EH (cell line): Measurements from ENCODE around the gene IL17B.
"Not testable (repeated sequence)": the region's sequence is repeated elsewhere in the genome, so short reads cannot be mapped to it uniquely, and the experiment has no call there.

Experiments
- DNase-seq: peaks from one replicate; pipeline ENCODE4 v3.0.0-alpha.2; 2015; ENCODE audit warnings: low read depth

IL17B gene

GRCh38 chr5:149402291-149402690 is 23.2 kb upstream of the IL17B start:
- no peak for DNase-seq

- no peak for DNase-seq
Observed at GRCh38 chr5:149401051-149401450, 22.0 kb upstream of the IL17B start.

GRCh38 chr5:149400304-149400703 is 21.2 kb upstream of the IL17B start:
- no peak for DNase-seq

- DNase-seq: peak; percentile 44
Observed at GRCh38 chr5:149399775-149400174, 20.7 kb upstream of the IL17B start.

GRCh38 chr5:149398747-149399266 is 19.7 kb upstream of the IL17B start:
- not testable (repeated sequence) for DNase-seq

GRCh38 chr5:149397530-149397929 is 18.4 kb upstream of the IL17B start:
- DNase-seq: peak; percentile 93

GRCh38 chr5:149394996-149395395 is 15.9 kb upstream of the IL17B start:
- not testable (repeated sequence) for DNase-seq

- DNase-seq: peak; percentile 47
Observed at GRCh38 chr5:149392718-149393117, 13.6 kb upstream of the IL17B start.

- DNase-seq: no peak
Observed at GRCh38 chr5:149391524-149391923, 12.4 kb upstream of the IL17B start.

- not testable (repeated sequence) for DNase-seq
Observed at GRCh38 chr5:149391076-149391475, 12.0 kb upstream of the IL17B start.

GRCh38 chr5:149389552-149390495 is 10.7 kb upstream of the IL17B start:
- peak; percentile 74 for DNase-seq

- DNase-seq: peak; percentile 52
Observed at GRCh38 chr5:149388498-149389190, 9.6 kb upstream of the IL17B start.

GRCh38 chr5:149387982-149388381 is 8.9 kb upstream of the IL17B start:
- peak; percentile 98 for DNase-seq

GRCh38 chr5:149387081-149387631 is 8.1 kb upstream of the IL17B start:
- DNase-seq: peak; percentile 99

- DNase-seq: no peak
Observed at GRCh38 chr5:149386166-149386565, 7.1 kb upstream of the IL17B start.

GRCh38 chr5:149383399-149383798 is 4.3 kb upstream of the IL17B start:
- DNase-seq: peak; percentile 74

- DNase-seq: peak; percentile 42
Observed at GRCh38 chr5:149382517-149383220, 3.6 kb upstream of the IL17B start.

GRCh38 chr5:149381986-149382338 is 2.9 kb upstream of the IL17B start:
- peak; percentile 81 for DNase-seq

GRCh38 chr5:149381261-149381985 is 2.3 kb upstream of the IL17B start:
- DNase-seq: no peak

- DNase-seq: peak; percentile 36
Observed at GRCh38 chr5:149380466-149381121, 1.5 kb upstream of the IL17B start.
